GM18951 (cell line): ENCODE measurements around the gene CENPA.
"Not testable (repeated sequence)": the region's sequence is repeated elsewhere in the genome, so short reads cannot be mapped to it uniquely, and the experiment has no call there.

Experiments used
- POLR2A ChIP-seq: IDR thresholded peaks from 4 replicates; pipeline ENCODE4 v1.6.1; 2011; ENCODE audit warnings: mild to moderate bottlenecking; ENCODE audit not compliant: insufficient read length, insufficient read depth; ENCODE audit errors: extremely low read depth
- in situ Hi-C: fragments of 300-500 bp; cut with MboI; formaldehyde crosslinking; loops from one replicate; pipeline ENCODE4 v1.12.0; 2022; ENCODE audit warnings: low sequenced_read_pairs, mixed read lengths, inconsistent platforms; ENCODE audit not compliant: unreplicated experiment

Gene CENPA

DNA sequence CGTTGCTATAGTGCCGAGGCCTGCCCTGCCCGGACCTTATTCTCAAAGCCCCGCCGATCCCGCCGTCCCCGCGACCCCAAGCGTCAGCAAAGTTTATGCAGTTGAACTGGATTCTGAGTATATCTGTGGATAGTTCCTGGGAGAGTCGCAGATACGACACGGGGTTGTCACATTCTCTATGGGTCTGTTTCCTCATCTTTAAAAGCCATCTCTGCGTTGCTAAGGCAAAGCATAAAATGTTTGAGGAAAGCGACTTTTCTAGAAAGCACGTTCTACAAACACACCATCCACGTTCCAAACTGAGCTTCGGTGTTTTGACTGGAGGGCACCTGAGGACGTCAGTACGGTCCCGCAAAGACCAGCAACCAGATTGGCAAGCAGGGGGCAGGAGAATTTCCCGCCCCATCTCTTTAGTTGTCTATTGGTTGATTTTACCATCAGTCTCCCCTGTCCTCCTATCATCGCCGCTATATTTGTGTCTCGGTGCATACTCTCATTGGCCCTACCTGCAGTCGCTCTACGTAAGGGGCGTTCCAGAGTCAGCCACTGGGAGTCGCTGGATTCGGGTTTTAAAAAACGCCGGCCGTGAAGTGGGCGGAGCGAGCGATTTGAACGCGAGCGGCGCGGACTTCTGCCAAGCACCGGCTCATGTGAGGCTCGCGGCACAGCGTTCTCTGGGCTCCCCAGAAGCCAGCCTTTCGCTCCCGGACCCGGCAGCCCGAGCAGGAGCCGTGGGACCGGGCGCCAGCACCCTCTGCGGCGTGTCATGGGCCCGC is at the start of gene CENPA:
TSS of gene CENPA (plus strand) at position 626 of the 776 bp plus-strand sequence. CDS start at position 767, 141 bp downstream.
- peak; percentile 83 for TF ChIP-seq POLR2A
- in situ Hi-C loops: no loop called here

DNA sequence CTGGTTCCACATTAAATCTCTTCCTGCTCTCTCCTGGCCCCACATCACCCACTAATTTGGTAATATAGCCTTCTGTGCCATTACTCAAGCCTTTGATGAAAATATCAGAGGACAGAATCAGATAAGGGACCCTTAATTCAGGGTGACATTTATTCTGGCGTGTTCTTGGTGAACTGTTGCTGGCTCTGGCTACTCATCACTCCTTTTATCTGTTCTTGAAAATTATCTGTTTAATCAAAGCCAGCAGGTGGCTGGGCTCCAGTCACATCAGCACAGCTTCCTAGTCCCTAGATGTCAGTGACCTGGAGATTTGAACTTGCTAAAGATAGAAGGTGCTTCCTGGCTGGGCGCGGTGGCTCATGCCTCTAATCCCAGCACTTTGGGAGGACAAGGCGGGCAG is 48.6 kb upstream of the CENPA start:
- in situ Hi-C loops: no loop called here
- TF ChIP-seq POLR2A: no peak

DNA sequence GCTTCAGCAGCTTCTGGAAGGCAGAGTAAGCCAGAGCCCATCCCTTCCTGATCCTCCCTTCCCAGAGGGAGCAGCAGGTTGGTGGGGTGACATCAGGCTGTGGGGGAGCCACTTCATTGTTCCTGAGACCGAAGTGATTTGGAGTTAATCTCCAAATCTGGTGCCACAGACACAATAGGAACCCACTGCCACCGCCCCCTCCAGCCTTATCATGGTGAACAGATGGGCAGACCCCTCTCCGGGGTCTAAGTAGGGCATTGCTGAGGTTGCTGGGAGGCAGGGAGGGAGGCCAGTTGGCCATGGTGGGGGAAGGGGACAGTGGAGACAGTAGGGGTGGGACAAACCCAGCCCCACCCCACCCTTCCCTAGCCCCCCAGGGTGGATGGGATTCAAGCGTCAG is 47.4 kb upstream of the CENPA start:
- in situ Hi-C loops: no loop called here
- TF ChIP-seq POLR2A: no peak

DNA sequence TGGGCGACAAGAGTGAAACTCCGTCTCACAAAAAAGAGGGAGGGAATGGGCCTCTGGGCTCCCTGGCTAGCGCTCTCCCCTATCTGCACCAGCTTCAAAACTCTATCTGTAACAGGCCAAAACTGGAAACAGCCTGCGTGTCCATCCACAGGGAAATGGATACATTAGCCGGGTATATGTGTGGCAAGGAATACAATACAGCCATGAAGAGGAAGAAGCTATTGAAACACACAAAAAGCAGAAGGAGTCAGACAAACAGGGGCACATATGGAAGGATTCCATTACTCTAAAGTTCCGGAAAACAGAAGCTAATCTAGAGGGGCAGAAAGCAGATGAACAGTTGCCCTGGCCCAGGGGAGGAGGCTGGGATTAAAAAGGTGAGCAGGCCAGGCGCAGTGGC is 46.3 kb upstream of the CENPA start:
- no peak for TF ChIP-seq POLR2A
- in situ Hi-C loops: no loop called here

DNA sequence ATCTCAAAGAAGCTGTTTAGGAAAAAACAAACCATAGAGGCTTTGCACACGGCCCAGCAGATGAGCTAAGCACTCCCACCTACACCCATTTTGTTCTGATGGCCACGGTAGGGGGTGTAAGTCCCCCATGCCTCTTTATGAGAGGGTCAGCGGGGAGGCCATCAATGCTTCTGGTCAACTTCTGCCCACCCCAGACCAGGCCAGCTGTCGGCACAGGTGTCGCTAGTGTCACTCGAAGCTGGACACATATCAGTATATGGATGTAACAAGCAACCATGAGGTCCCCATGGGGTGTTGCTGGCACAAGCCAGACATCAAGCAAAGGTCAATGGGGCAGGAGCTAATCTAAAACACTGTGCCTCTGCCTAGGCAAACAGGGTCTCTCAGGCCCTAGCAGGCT is 45.5 kb upstream of the CENPA start:
- in situ Hi-C loops: loop anchor here (10.0 kb wide), 1 partner anchor 136 kb away; no protein-coding TSS in a partner anchor
- no peak for TF ChIP-seq POLR2A

DNA sequence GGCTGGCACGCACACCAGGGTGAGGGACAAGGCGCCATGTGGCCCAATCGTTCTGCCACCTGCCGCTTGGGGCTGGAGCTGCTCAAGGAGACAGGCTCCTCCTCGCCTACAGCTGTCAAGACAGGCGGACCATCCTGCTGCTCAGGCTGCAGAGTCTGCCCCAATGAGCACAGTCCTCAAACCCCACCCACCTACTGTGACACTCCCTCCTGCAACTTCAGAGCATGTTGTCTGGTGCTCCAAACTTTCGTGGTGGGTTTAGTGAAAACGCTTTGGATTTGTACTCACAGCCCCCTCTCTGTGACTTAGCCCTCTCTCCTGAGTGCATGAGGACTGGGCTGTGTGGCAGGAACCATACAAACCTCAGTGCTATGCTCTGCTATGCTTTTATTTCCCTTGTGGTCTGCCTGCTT is 45.0 kb upstream of the CENPA start:
- TF ChIP-seq POLR2A: no peak
- in situ Hi-C loops: loop anchor here (10.0 kb wide), 1 partner anchor 136 kb away; no protein-coding TSS in a partner anchor

DNA sequence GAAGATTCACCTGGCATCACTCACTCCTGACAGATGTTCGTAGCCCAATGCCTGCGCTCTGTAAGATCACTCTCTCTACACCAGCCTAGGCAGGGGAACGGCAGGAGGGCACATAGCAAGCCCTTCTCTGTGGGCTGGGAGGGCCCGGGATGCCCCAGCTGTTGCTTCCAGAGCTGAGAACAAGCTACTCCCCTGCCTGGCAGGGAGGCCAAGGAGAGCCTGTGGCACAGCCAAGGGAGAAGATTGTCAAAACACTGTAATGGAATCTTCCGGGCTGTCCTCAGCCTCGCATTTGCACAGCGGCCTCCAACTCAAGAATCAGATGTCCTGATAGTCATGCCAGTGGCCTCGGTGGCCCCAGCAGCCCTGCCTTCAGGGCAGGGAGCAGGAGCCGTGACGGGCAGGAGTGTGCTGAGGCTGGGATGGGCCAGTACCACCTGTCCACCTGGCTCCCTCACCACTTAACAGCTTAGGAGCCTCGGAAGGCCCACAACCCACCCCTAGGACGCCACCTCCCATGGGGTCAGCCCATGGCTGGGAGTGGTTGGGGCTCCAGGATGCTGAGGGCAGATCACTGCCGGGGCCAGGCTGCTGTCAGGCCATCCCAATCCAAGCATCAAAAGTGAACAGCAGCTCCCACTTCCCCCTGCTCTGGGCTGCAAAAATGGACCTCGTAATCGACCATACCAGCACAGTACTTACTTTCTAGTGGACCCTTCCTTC is 43.6 kb upstream of the CENPA start:
- no peak for TF ChIP-seq POLR2A
- in situ Hi-C loops: loop anchor here (10.0 kb wide), 1 partner anchor 137 kb away; no protein-coding TSS in a partner anchor

DNA sequence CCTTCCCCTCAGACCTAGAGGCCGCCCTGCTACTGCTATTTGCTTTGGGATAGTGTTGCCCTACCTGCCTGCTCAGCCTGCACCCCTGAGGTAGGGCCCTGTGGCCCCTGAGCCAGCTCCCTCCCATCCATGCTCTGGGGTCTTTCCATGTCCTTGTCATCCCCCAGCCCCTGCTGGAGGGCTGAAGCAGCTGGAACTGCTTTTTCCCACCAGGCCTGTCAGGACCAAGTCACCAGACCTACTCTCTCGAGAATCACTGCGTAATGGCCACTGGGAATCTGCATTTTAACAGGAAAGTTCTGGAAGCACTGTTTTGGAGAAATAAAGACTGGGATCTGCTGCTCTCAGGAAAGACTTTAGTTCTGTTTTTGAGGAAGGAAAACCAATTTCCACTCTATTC is 42.0 kb upstream of the CENPA start:
- in situ Hi-C loops: loop anchor here (10.0 kb wide), 1 partner anchor 139 kb away; no protein-coding TSS in a partner anchor
- TF ChIP-seq POLR2A: no peak

DNA sequence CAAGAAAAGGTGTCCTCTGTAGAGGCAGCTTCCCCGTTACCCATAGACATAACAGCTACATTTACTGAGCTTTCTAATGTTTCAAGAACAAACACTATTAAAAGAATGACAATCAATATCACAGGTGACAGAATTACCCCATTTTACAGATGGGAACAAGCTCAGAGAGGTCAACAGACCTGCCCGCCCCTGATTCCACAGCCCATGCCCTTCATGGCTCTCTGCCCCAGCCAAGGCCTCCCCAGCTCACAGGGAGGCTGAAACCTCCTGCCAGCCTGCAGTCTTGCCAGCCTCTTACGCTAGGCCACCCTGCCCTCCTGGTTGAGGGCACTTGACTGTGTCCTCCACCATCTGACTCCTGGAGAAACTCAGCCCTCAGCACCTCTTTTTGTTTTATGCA is 40.9 kb upstream of the CENPA start:
- in situ Hi-C loops: loop anchor here (10.0 kb wide), 1 partner anchor 140 kb away; no protein-coding TSS in a partner anchor
- no peak for TF ChIP-seq POLR2A

DNA sequence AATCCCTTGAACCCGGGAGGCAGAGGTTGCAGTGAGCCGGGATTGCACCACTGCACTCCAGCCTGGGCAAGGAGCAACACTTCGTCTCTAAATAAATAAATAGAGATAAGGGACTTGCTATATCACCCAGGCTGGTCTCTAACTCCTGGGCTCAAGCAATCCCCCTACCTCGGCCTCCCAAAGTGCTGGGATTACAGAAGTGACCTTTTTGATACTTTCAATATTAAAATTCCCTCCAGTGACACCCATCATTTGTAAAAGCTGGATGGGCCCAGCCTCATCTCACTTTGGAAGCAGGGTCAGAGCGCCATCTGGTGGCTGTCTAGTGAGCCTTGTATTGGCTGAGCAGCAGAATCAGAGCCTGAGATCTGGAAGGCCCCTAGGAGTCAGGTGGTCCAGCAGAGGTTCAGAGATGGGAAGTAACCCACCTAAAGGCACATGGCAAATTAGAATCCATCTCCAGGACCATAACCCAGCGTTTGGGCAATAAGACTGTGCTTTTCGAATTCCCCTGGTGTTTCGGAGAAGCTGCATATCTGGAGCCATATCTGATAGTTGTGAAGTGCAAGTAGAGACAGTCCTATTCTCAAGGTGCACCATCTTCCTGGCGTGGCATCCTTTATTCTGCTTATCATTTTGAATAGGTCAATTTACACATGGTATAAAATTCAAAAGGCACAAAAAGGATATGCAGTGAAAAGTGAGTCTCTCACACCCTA is 40.1 kb upstream of the CENPA start:
- in situ Hi-C loops: loop anchor here (10.0 kb wide), 1 partner anchor 141 kb away; no protein-coding TSS in a partner anchor

DNA sequence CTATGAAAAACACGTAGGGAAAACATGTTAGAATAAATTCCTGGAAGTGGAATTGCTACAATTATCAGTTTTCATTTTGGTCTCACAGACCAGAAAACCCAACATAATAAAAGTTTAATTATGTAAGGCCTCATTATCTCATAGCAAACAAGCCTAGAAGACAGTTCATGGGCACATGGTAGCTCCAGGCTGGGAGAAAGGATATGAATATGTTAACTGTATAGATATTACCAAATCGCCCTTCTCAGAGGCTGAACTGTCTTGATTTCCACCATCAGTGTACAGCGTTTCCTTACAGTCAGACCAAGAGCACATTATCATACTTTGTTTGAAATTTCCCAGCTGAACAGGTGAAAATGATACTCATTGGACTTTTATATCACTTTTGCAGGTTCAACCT is 38.9 kb upstream of the CENPA start:
- no peak for TF ChIP-seq POLR2A
- in situ Hi-C loops: loop anchor here (10.0 kb wide), 1 partner anchor 142 kb away; no protein-coding TSS in a partner anchor

More for the DNA sequence above, 40.1 kb upstream of the CENPA start:
- no peak for TF ChIP-seq POLR2A

DNA sequence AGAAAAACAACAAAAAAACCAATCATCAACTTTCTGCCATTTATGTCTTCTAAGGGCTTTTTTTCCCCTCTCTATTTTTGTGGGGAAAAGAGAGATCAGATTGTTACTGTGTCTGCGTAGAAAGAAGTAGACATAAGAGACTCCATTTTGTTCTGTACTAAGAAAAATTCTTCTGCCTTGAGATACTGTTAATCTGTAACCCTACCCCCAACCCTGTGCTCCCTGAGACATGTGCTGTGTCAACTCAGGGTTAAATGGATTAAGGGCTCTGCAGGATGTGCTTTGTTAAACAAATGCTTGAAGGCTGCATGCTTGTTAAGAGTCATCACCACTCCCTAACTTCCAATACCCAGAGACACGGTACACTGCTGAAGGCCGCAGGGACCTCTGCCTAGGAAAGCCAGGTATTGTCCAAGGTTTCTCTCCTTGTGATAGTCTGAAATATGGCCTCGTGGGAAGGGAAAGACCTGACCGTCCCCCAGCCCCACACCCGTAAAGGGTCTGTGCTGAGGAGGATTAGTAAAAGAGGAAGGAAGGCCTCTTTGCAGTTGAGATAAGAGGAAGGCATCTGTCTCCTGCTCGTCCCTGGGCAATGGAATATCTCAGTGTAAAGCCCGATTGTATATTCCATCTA is 36.0 kb upstream of the CENPA start:
- in situ Hi-C loops: loop anchor here (10.0 kb wide), 1 partner anchor 145 kb away; no protein-coding TSS in a partner anchor

DNA sequence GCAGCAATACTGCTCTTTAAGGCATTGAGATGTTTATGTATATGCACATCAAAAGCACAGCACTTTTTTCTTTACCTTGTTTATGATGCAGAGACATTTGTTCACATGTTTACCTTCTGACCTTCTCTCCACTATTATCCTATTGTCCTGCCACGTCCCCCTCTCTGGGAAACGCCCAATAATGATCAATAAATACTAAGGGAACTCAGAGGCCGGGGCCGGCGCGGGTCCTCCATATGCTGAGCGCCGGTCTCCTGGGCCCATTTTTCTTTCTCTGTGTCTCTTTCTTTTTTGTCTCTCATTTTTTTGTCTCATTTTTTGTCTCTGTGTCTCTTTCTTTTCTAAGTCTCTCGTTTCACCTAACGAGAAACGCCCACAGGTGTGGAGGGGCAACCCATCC is 35.4 kb upstream of the CENPA start:
- in situ Hi-C loops: not testable (repeated sequence)
